ENCODE data around the gene TNFRSF19. TPM values are rescaled to one million over a fixed set of nuclear protein-coding genes. Genes with fewer than 3 reads are reported as not detected.

The TNFRSF19 gene
- total RNA-seq, 2 donors from 2014 or later: 5.4 to 6.9 TPM

- ATAC-seq (no peak), DNase-seq (no peak)
- intact Hi-C loops (cut with DNase I): no loop called here
- Histone ChIP-seq H3K4me1 (peaks cover 10% of the 10 kb centered on the region), H3K27ac (no peak overlapping the region), H3K27me3 (no peaks in the 10 kb centered on the region), H3K4me3 (no peak overlapping the region), H3K9me3 (no peaks in the 10 kb centered on the region), H3K36me3 (replicated peaks in 1 of 2; ENCODE audit: insufficient read depth in 1 of 2, low read depth in 2 of 2) (no peaks in the 10 kb centered on the region)
- TF ChIP-seq POLR2A (IDR thresholded peaks at IDR 0.05) (no peak), CTCF (IDR thresholded peaks at IDR 0.05) (no peak)
- WGBS, 2 donors: 60 to 63% methylated on average over 3 of the region's 3 CpGs
These were observed 4.4 kb downstream of the TNFRSF19 start for GRCh38 chr13:23574421-23575145.

DNA sequence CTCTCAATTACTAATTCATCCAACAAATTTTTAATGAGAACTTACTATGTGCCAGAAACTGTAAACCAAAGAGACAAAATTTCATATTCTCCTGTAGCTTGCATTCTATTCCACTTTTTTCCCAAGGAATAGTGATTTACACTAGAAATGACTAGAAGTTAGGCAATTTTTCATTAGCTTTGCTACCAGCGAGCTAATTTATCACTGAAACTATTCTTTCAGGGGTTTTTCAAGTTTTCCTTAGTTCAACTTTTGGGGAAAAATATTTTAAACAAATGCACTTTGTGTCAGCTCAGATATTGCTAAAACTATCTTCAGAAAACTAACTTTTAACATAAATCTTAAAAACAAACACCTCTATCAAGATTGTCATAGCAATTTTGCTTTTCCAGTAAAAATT lies 5.4 kb downstream of the TNFRSF19 start:
- intact Hi-C loops (cut with DNase I): no loop called here
- no peaks in the 10 kb centered on the region for H3K36me3 ChIP-seq (replicated peaks in 1 of 2; ENCODE audit: insufficient read depth in 1 of 2, low read depth in 2 of 2)
- ATAC-seq (no peak), DNase-seq (no peak)
- no peak overlapping the region for H3K4me3 ChIP-seq
- H3K27me3 ChIP-seq: no peaks in the 10 kb centered on the region
- 59 to 63% methylated on average over 1 of the region's 1 CpG for WGBS, 2 donors
- peaks cover 15% of the 10 kb centered on the region for H3K4me1 ChIP-seq
- no peak overlapping the region for H3K27ac ChIP-seq
- H3K9me3 ChIP-seq: no peaks in the 10 kb centered on the region
- TF ChIP-seq CTCF (IDR thresholded peaks at IDR 0.05): no peak
- no peak for TF ChIP-seq POLR2A (IDR thresholded peaks at IDR 0.05)

GRCh38 chr13:23578411-23579071 lies 8.3 kb downstream of the TNFRSF19 start:
- Histone ChIP-seq H3K4me3 (peak overlapping the region; percentile 80 to 84), H3K36me3 (replicated peaks in 1 of 2; ENCODE audit: insufficient read depth in 1 of 2, low read depth in 2 of 2) (no peaks in the 10 kb centered on the region), H3K9me3 (no peaks in the 10 kb centered on the region), H3K27me3 (no peaks in the 10 kb centered on the region), H3K4me1 (peaks cover 15% of the 10 kb centered on the region), H3K27ac (peak overlapping the region; percentile 85 to 94 (median 89))
- peak; percentile 83 to 86 (median 84) for DNase-seq
- intact Hi-C loops (cut with DNase I): no loop called here
- peak; percentile 41 to 81 (median 63) for TF ChIP-seq CTCF (IDR thresholded peaks at IDR 0.05)
- no peak for TF ChIP-seq POLR2A (IDR thresholded peaks at IDR 0.05)
- ATAC-seq: peak; percentile 78
- 6 to 22% methylated on average over 11 to 42 of the region's 42 CpGs for WGBS, 2 donors

- peak overlapping the region; percentile 85 to 94 (median 89) for H3K27ac ChIP-seq
- H3K9me3 ChIP-seq: no peaks in the 10 kb centered on the region
- DNase-seq (peak; percentile 90 to 95 (median 93)), ATAC-seq (peak; percentile 96)
- intact Hi-C loops (cut with DNase I): no loop called here
- peaks cover 15% of the 10 kb centered on the region for H3K4me1 ChIP-seq
- peak overlapping the region; percentile 80 to 84 for H3K4me3 ChIP-seq
- H3K27me3 ChIP-seq: no peaks in the 10 kb centered on the region
- TF ChIP-seq POLR2A (IDR thresholded peaks at IDR 0.05): peak; percentile 15 to 67 (median 60)
- no peak for TF ChIP-seq CTCF (IDR thresholded peaks at IDR 0.05)
- 0% methylated on average over 42 of the region's 82 CpGs; no CpG with 5 or more reads in 1 of the 2 donors for WGBS, 2 donors
- H3K36me3 ChIP-seq (replicated peaks in 1 of 2; ENCODE audit: insufficient read depth in 1 of 2, low read depth in 2 of 2): no peaks in the 10 kb centered on the region
These were observed 9.1 kb downstream of the TNFRSF19 start for GRCh38 chr13:23579072-23579895.

Data from body of pancreas (tissue), 4 donors.